HG03457 (cell line): ENCODE results near the gene DMKN.

ENCODE experiments used
- ATAC-seq: cut with Tn5 transposase; IDR thresholded peaks from one replicate; pipeline ENCODE4 v1.9.1; 2021; ENCODE audit warnings: moderate number of reproducible peaks; ENCODE audit not compliant: unreplicated experiment

The DMKN gene

GRCh38 chr19:35549879-35550523, 36.6 kb upstream of the DMKN start:
- no peak for ATAC-seq

GRCh38 chr19:35549174-35549788, 35.8 kb upstream of the DMKN start:
- ATAC-seq: no peak

- no peak for ATAC-seq
These were observed 33.1 kb upstream of the DMKN start for GRCh38 chr19:35546532-35546931.

- no peak for ATAC-seq
These were observed 32.5 kb upstream of the DMKN start for GRCh38 chr19:35545855-35546381.

GRCh38 chr19:35545001-35545854, 31.8 kb upstream of the DMKN start, which contains the start of gene TMEM147:
Gene TMEM147 (plus strand): TSS chr19:35545626. CDS start chr19:35545740, 114 bp downstream.
- ATAC-seq: peak; percentile 59

- ATAC-seq: no peak
These were observed 30.8 kb upstream of the DMKN start for GRCh38 chr19:35544110-35544802.

- ATAC-seq: no peak
These were observed 30.0 kb upstream of the DMKN start for GRCh38 chr19:35543280-35544109.

- no peak for ATAC-seq
These were observed 28.8 kb upstream of the DMKN start for GRCh38 chr19:35542209-35542608.

GRCh38 chr19:35540356-35540927, 27.0 kb upstream of the DMKN start:
- ATAC-seq: no peak

GRCh38 chr19:35539850-35540249, 26.4 kb upstream of the DMKN start:
- no peak for ATAC-seq

- ATAC-seq: no peak
These were observed 25.9 kb upstream of the DMKN start for GRCh38 chr19:35539314-35539713.

- ATAC-seq: no peak
These were observed 21.5 kb upstream of the DMKN start for GRCh38 chr19:35534803-35535480.

- no peak for ATAC-seq
These were observed 20.5 kb upstream of the DMKN start for GRCh38 chr19:35533822-35534392.

- ATAC-seq: no peak
These were observed 19.9 kb upstream of the DMKN start, which contains the start of gene GAPDHS for GRCh38 chr19:35533201-35533821. Gene GAPDHS (plus strand): TSS chr19:35533456. CDS start chr19:35533528, 72 bp downstream.

GRCh38 chr19:35531291-35531690, 17.8 kb upstream of the DMKN start:
- no peak for ATAC-seq

- no peak for ATAC-seq
These were observed 16.1 kb upstream of the DMKN start for GRCh38 chr19:35529241-35530218.
